Measurements from ENCODE around the gene C2orf92. TPM values are rescaled to one million over a fixed set of nuclear protein-coding genes. Genes with fewer than 3 reads are reported as not detected.

The C2orf92 gene
- total RNA-seq, 2 experiments from 2014 or later = 5.9 to 11.2 TPM

DNA sequence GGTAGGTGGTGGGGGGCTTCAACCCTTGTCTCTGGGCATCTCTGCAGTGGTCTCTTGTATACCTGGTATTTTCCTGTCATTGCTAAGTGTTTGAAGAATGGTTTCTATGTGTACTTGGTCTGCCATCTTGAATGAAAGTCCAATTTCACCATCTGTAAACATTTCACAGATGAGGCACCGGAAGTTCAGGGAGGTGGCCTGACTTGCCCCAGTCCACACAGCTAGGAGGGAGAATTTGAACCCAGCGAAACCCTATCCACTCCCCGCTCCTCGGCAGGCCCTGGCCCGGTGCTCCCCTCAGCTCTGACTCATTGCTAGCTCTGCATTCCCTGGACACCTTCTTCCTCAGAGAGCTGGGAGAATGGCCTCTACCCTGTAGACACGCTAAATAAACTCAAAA lies 74.4 kb downstream of the C2orf92 start:
- no TSS peak for BruUV-seq (replicated peaks)
- Histone ChIP-seq H3K36me3 (ENCODE audit: insufficient read depth, low read length) (no peaks in the 10 kb centered on the region), H2AFZ (ENCODE audit: low read length) (no peak overlapping the region), H3K4me2 (ENCODE audit: low read length) (no peak overlapping the region), H3K4me1 (ENCODE audit: insufficient read depth, low read length, poor library complexity, severe bottlenecking) (no peaks in the 10 kb centered on the region), H3K4me3 (ENCODE audit: low read depth, low read length, poor library complexity, severe bottlenecking) (no peak overlapping the region), H3K9me2 (ENCODE audit: insufficient read depth, low read length) (no peaks in the 10 kb centered on the region), H3K9me3 (ENCODE audit: low read length) (no peaks in the 10 kb centered on the region), H3K79me2 (ENCODE audit: insufficient read depth, low read depth, low read length) (no peaks in the 10 kb centered on the region), H3K27ac (ENCODE audit: low read depth, low read length, poor library complexity, severe bottlenecking) (no peak overlapping the region), H4K20me1 (ENCODE audit: insufficient read depth, low read length) (no peaks in the 10 kb centered on the region)
- ChIA-PET CTCF (ENCODE audit: unreplicated experiment) (no interaction called here), POLR2A (no interaction called here)
- TF ChIP-seq EZH2phosphoT487 (IDR thresholded peaks at IDR 0.05; ENCODE audit: borderline replicate concordance, low read depth, low read length) = no peak
- TF ChIP-seq, protein P1, sequence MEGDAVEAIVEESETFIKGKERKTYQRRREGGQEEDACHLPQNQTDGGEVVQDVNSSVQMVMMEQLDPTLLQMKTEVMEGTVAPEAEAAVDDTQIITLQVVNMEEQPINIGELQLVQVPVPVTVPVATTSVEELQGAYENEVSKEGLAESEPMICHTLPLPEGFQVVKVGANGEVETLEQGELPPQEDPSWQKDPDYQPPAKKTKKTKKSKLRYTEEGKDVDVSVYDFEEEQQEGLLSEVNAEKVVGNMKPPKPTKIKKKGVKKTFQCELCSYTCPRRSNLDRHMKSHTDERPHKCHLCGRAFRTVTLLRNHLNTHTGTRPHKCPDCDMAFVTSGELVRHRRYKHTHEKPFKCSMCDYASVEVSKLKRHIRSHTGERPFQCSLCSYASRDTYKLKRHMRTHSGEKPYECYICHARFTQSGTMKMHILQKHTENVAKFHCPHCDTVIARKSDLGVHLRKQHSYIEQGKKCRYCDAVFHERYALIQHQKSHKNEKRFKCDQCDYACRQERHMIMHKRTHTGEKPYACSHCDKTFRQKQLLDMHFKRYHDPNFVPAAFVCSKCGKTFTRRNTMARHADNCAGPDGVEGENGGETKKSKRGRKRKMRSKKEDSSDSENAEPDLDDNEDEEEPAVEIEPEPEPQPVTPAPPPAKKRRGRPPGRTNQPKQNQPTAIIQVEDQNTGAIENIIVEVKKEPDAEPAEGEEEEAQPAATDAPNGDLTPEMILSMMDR (conservative IDR thresholded peaks at IDR 0.05; ENCODE audit: low read length) = no peak
- DNase-seq (ENCODE audit: low spot score) = no peak
- intact Hi-C loops (cut with micrococcal nuclease; ENCODE audit: unreplicated experiment) = no loop called here

DNA sequence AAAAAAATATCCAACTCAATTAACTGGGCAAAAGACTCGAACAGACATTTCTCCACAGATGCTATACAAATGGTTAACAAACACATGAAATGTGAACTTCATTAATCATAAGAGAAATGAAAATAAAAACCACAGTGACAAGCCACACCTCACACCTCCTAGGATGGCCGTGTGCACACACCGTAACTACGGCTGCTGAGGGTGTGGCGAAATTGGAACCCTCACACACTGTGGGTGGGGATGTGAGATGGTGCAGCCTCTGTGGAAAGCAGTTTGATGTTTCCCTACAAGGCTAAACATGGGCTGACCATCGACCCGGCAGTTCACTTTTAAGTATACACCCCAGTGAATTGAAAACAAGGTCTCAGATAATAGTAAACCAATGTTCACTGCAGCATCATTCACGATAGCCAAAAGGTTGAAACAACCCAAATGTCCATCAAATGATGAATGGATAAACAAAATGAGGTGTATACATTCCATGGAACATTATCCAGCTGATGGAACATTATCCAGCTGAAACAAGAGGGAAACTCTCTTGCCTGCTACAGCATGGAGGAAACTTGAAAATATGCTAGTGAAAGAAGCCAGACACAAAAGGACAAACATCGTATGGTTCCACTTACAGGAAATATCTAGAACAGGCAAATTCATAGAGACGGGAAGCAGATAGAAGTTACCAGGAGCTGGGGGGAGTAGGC lies 76.1 kb downstream of the C2orf92 start:
- no peak overlapping the region for H3K4me2 ChIP-seq (ENCODE audit: low read length)
- H3K9me2 ChIP-seq (ENCODE audit: insufficient read depth, low read length) = no peaks in the 10 kb centered on the region
- no peaks in the 10 kb centered on the region for H3K9me3 ChIP-seq (ENCODE audit: low read length)
- CTCF ChIA-PET (ENCODE audit: unreplicated experiment) = no interaction called here
- POLR2A ChIA-PET = interaction anchor here (0.5 to 0.7 kb wide), 2 partner anchors 32 to 440 kb away, joined by 3 to 4 read pairs; partner anchors contain the start of gene ZAP70
- H3K27ac ChIP-seq (ENCODE audit: low read depth, low read length, poor library complexity, severe bottlenecking) = no peak overlapping the region
- H3K36me3 ChIP-seq (ENCODE audit: insufficient read depth, low read length) = no peaks in the 10 kb centered on the region
- intact Hi-C loops (cut with micrococcal nuclease; ENCODE audit: unreplicated experiment) = no loop called here
- no TSS peak for BruUV-seq (replicated peaks)
- no peak overlapping the region for H3K4me3 ChIP-seq (ENCODE audit: low read depth, low read length, poor library complexity, severe bottlenecking)
- H2AFZ ChIP-seq (ENCODE audit: low read length) = no peak overlapping the region
- H3K4me1 ChIP-seq (ENCODE audit: insufficient read depth, low read length, poor library complexity, severe bottlenecking) = no peaks in the 10 kb centered on the region
- no peaks in the 10 kb centered on the region for H4K20me1 ChIP-seq (ENCODE audit: insufficient read depth, low read length)
- TF ChIP-seq EZH2phosphoT487 (IDR thresholded peaks at IDR 0.05; ENCODE audit: borderline replicate concordance, low read depth, low read length) = no peak
- TF ChIP-seq, protein P1 (conservative IDR thresholded peaks at IDR 0.05; ENCODE audit: low read length) = no peak
- no peak for DNase-seq (ENCODE audit: low spot score)
- H3K79me2 ChIP-seq (ENCODE audit: insufficient read depth, low read depth, low read length) = no peaks in the 10 kb centered on the region

DNA sequence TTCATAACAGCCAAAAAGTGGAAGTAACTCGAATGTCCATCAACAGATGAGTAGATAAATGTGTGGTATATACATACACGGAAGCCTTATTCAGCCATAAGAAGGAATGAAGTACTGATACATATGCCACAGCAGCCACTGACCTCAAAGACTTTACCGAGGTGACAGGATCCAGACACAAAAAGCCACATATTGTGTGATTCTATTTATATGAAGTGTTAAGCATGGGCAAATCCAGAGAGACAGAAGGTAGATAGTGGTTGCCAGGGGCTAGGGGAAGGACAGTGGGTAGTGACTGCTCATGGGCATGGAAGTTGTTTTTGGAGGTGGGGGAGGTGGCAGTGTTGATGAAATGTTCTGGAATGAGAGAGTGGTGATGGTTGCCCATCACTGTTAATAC lies 77.8 kb downstream of the C2orf92 start:
- intact Hi-C loops (cut with micrococcal nuclease; ENCODE audit: unreplicated experiment) = no loop called here
- Histone ChIP-seq H3K9me2 (ENCODE audit: insufficient read depth, low read length) (no peaks in the 10 kb centered on the region), H3K4me2 (ENCODE audit: low read length) (no peak overlapping the region), H3K9me3 (ENCODE audit: low read length) (no peaks in the 10 kb centered on the region), H2AFZ (ENCODE audit: low read length) (no peak overlapping the region), H3K36me3 (ENCODE audit: insufficient read depth, low read length) (no peaks in the 10 kb centered on the region), H4K20me1 (ENCODE audit: insufficient read depth, low read length) (no peaks in the 10 kb centered on the region), H3K79me2 (ENCODE audit: insufficient read depth, low read depth, low read length) (no peaks in the 10 kb centered on the region), H3K4me1 (ENCODE audit: insufficient read depth, low read length, poor library complexity, severe bottlenecking) (no peaks in the 10 kb centered on the region), H3K4me3 (ENCODE audit: low read depth, low read length, poor library complexity, severe bottlenecking) (no peak overlapping the region), H3K27ac (ENCODE audit: low read depth, low read length, poor library complexity, severe bottlenecking) (no peak overlapping the region)
- CTCF ChIA-PET (ENCODE audit: unreplicated experiment) = no interaction called here
- no TSS peak for BruUV-seq (replicated peaks)
- TF ChIP-seq, protein P1 (conservative IDR thresholded peaks at IDR 0.05; ENCODE audit: low read length) = no peak
- TF ChIP-seq EZH2phosphoT487 (IDR thresholded peaks at IDR 0.05; ENCODE audit: borderline replicate concordance, low read depth, low read length) = no peak
- DNase-seq (ENCODE audit: low spot score) = no peak
- POLR2A ChIA-PET = interaction anchor here (0.7 kb wide), 1 partner anchor 24 kb away, joined by 10 read pairs; no protein-coding TSS in a partner anchor
